Panc1 (cell line): ENCODE data around the gene RAB3GAP2.

Source experiments
- POLR2AphosphoS5 ChIP-seq: IDR thresholded peaks from 2 replicates; pipeline ENCODE4 v1.6.1; 2012; ENCODE audit warnings: mild to moderate bottlenecking, low read depth, low read length, moderate library complexity
- TF ChIP-seq, protein P1 (sequence below): fragments of 450-650 bp; IDR thresholded peaks from 2 replicates; pipeline ENCODE4 v1.5.1; 2017; ENCODE audit warnings: mild to moderate bottlenecking

DNA sequence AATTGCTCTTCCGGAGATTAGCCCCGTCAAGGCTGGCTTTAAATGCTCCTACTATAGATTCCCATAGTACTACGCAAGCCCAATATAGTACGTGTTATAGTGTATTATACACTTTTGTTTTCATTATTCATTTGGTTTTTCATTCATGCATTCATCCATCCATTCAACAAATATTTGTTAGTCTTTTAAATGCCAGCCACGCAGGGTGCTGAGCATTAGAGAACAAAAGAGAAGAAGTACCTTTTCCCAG is 513 bp upstream of the RAB3GAP2 start:
- TF ChIP-seq, protein P1, sequence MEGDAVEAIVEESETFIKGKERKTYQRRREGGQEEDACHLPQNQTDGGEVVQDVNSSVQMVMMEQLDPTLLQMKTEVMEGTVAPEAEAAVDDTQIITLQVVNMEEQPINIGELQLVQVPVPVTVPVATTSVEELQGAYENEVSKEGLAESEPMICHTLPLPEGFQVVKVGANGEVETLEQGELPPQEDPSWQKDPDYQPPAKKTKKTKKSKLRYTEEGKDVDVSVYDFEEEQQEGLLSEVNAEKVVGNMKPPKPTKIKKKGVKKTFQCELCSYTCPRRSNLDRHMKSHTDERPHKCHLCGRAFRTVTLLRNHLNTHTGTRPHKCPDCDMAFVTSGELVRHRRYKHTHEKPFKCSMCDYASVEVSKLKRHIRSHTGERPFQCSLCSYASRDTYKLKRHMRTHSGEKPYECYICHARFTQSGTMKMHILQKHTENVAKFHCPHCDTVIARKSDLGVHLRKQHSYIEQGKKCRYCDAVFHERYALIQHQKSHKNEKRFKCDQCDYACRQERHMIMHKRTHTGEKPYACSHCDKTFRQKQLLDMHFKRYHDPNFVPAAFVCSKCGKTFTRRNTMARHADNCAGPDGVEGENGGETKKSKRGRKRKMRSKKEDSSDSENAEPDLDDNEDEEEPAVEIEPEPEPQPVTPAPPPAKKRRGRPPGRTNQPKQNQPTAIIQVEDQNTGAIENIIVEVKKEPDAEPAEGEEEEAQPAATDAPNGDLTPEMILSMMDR = no peak
- no peak for TF ChIP-seq POLR2AphosphoS5
